Thyroid gland (tissue), 4 donors: ENCODE measurements around the gene PARD3. TPM values are rescaled to one million over a fixed set of nuclear protein-coding genes. Genes with fewer than 3 reads are reported as not detected.

Experiments
- DNase-seq, 2 donors: peaks; one replicate each; pipeline ENCODE4 v3.0.0-alpha.2; 2019
- H3K27ac ChIP-seq, 3 donors: fragments of 200-600 bp; sonication (generic); 1 replicate in 2 of 3; 2 replicates in 1 of 3; pipeline ENCODE4 v1.5.1; 2016 to 2019; ENCODE audit warnings: mild to moderate bottlenecking in 1 of 3, moderate library complexity in 1 of 3
- H3K27me3 ChIP-seq: fragments of 200-600 bp; sonication (generic); one replicate; pipeline ENCODE4 v1.5.1; 2019
- H3K36me3 ChIP-seq, 2 donors: fragments of 200-600 bp; sonication (generic); one replicate each; pipeline ENCODE4 v1.5.1; 2016 to 2019
- H3K4me1 ChIP-seq, 2 donors: fragments of 200-600 bp; sonication (generic); one replicate each; pipeline ENCODE4 v1.5.1; 2017 to 2019
- H3K4me3 ChIP-seq, 3 donors: fragments of 200-600 bp; sonication (generic); replicated peaks in 1 of 3; 1 replicate in 2 of 3; 2 replicates in 1 of 3; pipeline ENCODE4 v1.5.1; 2016; ENCODE audit warnings: mild to moderate bottlenecking in 1 of 3
- H3K9me3 ChIP-seq: fragments of 200-600 bp; sonication (generic); one replicate; pipeline ENCODE4 v1.5.1; 2017
- CTCF ChIP-seq, 6 experiments: fragments of 200-600 bp in 3 of 6; fragments of 450-650 bp in 3 of 6; sonication (generic) in 3 of 6; IDR thresholded peaks; one replicate each; pipeline ENCODE4 v1.5.1; 2016 to 2019; ENCODE audit warnings: antibody characterized with exemption in 6 of 6, mild to moderate bottlenecking in 2 of 6, inconsistent platforms in 1 of 6, moderate library complexity in 1 of 6
- POLR2A ChIP-seq, 2 donors: fragments of 450-650 bp; IDR thresholded peaks; one replicate each; pipeline ENCODE4 v1.6.1; 2017; ENCODE audit warnings: antibody characterized with exemption in 2 of 2, mild to moderate bottlenecking in 2 of 2, moderate library complexity in 1 of 2
- WGBS, 2 donors: methylation state at CpG; one replicate each; pipeline ENCODE4 v1.1.5; 2017; 5-methylcytosine and 5-hydroxymethylcytosine counted together
- intact Hi-C: fragments of 100-400 bp; cut with DNase I; formaldehyde crosslinking; loops from one replicate; pipeline ENCODE4 v1.15.1; 2023
- total RNA-seq, 4 donors: library from RNA; depleted of rRNA; stranded (reverse); fragments of >200 nt; gene quantifications; one replicate each; pipeline ENCODE4 v1.2.3, GENCODE V29; 2016

Gene PARD3
- total RNA-seq, 4 donors from 2014 or later, result 48.6 to 88.4 (median 57.7) TPM

- no peak overlapping the region for H3K27ac ChIP-seq
- no peaks in the 10 kb centered on the region for H3K27me3 ChIP-seq
- H3K9me3 ChIP-seq, result no peaks in the 10 kb centered on the region
- H3K4me1 ChIP-seq, result peaks cover 4 to 5% of the 10 kb centered on the region in 2 donors
- TF ChIP-seq POLR2A (IDR thresholded peaks at IDR 0.05), result no peak
- no peak for TF ChIP-seq CTCF (IDR thresholded peaks at IDR 0.05)
- no peaks in the 10 kb centered on the region for H3K36me3 ChIP-seq
- H3K4me3 ChIP-seq, result no peak overlapping the region
- WGBS, 2 donors, result 64 to 69% methylated on average over 4 of the region's 4 CpGs
- DNase-seq, result no peak
- intact Hi-C loops, result no loop called here
Observed at GRCh38 chr10:34789966-34790506, 25.1 kb downstream of the PARD3 start.

- WGBS, 2 donors, result 92 to 94% methylated on average over 1 of the region's 1 CpG
- Histone ChIP-seq H3K4me3 (no peak overlapping the region), H3K27ac (no peak overlapping the region), H3K9me3 (no peaks in the 10 kb centered on the region), H3K4me1 (peaks cover 17 to 19% of the 10 kb centered on the region in 2 donors), H3K27me3 (no peaks in the 10 kb centered on the region), H3K36me3 (no peaks in the 10 kb centered on the region)
- DNase-seq, result no peak
- TF ChIP-seq POLR2A (IDR thresholded peaks at IDR 0.05) (no peak), CTCF (IDR thresholded peaks at IDR 0.05) (no peak)
- intact Hi-C loops, result no loop called here
Observed at GRCh38 chr10:34786464-34786863, 28.6 kb downstream of the PARD3 start.

- no peak for DNase-seq
- Histone ChIP-seq H3K27me3 (no peaks in the 10 kb centered on the region), H3K4me3 (no peak overlapping the region), H3K27ac (peak overlapping the region in 1 of 3 donors; percentile 0), H3K36me3 (no peaks in the 10 kb centered on the region), H3K9me3 (no peaks in the 10 kb centered on the region), H3K4me1 (peaks cover 18 to 25% of the 10 kb centered on the region in 2 donors)
- intact Hi-C loops, result no loop called here
- TF ChIP-seq POLR2A (IDR thresholded peaks at IDR 0.05) (no peak), CTCF (IDR thresholded peaks at IDR 0.05) (no peak)
- 33 to 43% methylated on average over 3 of the region's 3 CpGs for WGBS, 2 donors
Observed at GRCh38 chr10:34781711-34782110, 33.4 kb downstream of the PARD3 start.

- peak overlapping the region in 2 of 3 donors; percentile 0 to 7 for H3K27ac ChIP-seq
- H3K9me3 ChIP-seq, result no peaks in the 10 kb centered on the region
- 46 to 61% methylated on average over 11 of the region's 11 CpGs for WGBS, 2 donors
- H3K36me3 ChIP-seq, result no peaks in the 10 kb centered on the region
- DNase-seq, result no peak
- no peaks in the 10 kb centered on the region for H3K27me3 ChIP-seq
- no peak overlapping the region for H3K4me3 ChIP-seq
- intact Hi-C loops, result no loop called here
- H3K4me1 ChIP-seq, result peaks cover 23 to 28% of the 10 kb centered on the region in 2 donors
- no peak for TF ChIP-seq POLR2A (IDR thresholded peaks at IDR 0.05)
- no peak for TF ChIP-seq CTCF (IDR thresholded peaks at IDR 0.05)
Observed at GRCh38 chr10:34780818-34781380, 34.2 kb downstream of the PARD3 start.

GRCh38 chr10:34778237-34778636 lies 36.9 kb downstream of the PARD3 start:
- no peaks in the 10 kb centered on the region for H3K9me3 ChIP-seq
- TF ChIP-seq CTCF (IDR thresholded peaks at IDR 0.05) (no peak), POLR2A (IDR thresholded peaks at IDR 0.05) (no peak)
- no peak overlapping the region for H3K27ac ChIP-seq
- 84 to 93% methylated on average over 3 of the region's 3 CpGs for WGBS, 2 donors
- no peak for DNase-seq
- intact Hi-C loops, result no loop called here
- no peaks in the 10 kb centered on the region for H3K36me3 ChIP-seq
- no peaks in the 10 kb centered on the region for H3K27me3 ChIP-seq
- H3K4me3 ChIP-seq, result no peak overlapping the region
- peaks cover 32 to 41% of the 10 kb centered on the region in 2 donors for H3K4me1 ChIP-seq
